ENCODE measurements around the gene KRTAP4-2. TPM values are rescaled to one million over a fixed set of nuclear protein-coding genes. Genes with fewer than 3 reads are reported as not detected.

The KRTAP4-2 gene
- total and polyA plus RNA-seq, 2 donors (not counting 3 experiments of a cell fraction or from before 2014, with no cell fraction given) = not detected

DNA sequence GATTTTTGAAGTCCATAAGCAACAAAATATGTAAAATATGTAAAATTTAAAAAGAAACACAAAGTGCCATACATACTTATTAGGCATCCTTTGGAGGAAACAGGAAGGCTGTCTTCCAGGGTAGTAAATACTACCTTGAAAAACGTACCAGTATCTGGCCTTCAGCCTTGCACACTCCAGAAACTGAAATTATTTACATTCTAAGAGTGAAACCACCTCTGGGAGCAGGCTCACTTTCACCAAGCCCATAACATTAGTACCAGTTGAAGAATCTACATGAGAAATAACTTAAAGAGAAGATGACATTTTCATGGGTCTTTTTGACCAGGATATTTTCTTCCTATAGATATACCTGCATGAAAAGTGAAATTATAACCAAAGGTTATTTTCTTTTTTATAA is 18.0 kb upstream of the KRTAP4-2 start:
- Histone ChIP-seq H3K27me3 (ENCODE audit: control insufficient read depth in 2 of 2, insufficient read depth in 2 of 2, low read length in 2 of 2) (no peaks in the 10 kb centered on the region), H3K9ac (replicated peaks; ENCODE audit: extremely low read depth, insufficient read depth, low read length) (no peak overlapping the region), H4K20me1 (replicated peaks; ENCODE audit: control insufficient read depth, extremely low read depth, insufficient read depth, low read length) (no peaks in the 10 kb centered on the region), H3K9me1 (replicated peaks; ENCODE audit: control insufficient read depth, extremely low read depth, insufficient read depth, low read length) (no peaks in the 10 kb centered on the region), H3K4me3 (replicated peaks in 1 of 3; ENCODE audit: insufficient read depth in 1 of 3, low read depth in 1 of 3, low read length in 3 of 3) (no peak overlapping the region), H3K27ac (ENCODE audit: insufficient read depth, low read depth, low read length) (no peak overlapping the region), H3K9me3 (replicated peaks; ENCODE audit: control insufficient read depth, insufficient read depth, low read length) (no peaks in the 10 kb centered on the region), H3K36me3 (ENCODE audit: control insufficient read depth in 2 of 2, extremely low read depth in 1 of 2, insufficient read depth in 2 of 2, low read length in 2 of 2) (no peaks in the 10 kb centered on the region), H2AFZ (ENCODE audit: low read depth, low read length) (no peak overlapping the region), H3K79me2 (ENCODE audit: control insufficient read depth, insufficient read depth, low read length) (no peaks in the 10 kb centered on the region), H3K4me1 (ENCODE audit: control insufficient read depth, extremely low read depth, insufficient read depth, low read length) (no peaks in the 10 kb centered on the region), H3K4me2 (ENCODE audit: insufficient read depth, low read length) (no peak overlapping the region)
- intact Hi-C loops (cut with micrococcal nuclease) = no loop called here
- CTCF ChIA-PET = no interaction called here
- FAIRE-seq = no peak
- no peak for DNase-seq (ENCODE audit: low read depth, low spot score)
- POLR2A ChIA-PET = no interaction called here
- TF ChIP-seq, protein P1, sequence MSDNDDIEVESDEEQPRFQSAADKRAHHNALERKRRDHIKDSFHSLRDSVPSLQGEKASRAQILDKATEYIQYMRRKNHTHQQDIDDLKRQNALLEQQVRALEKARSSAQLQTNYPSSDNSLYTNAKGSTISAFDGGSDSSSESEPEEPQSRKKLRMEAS (IDR thresholded peaks at IDR 0.05; ENCODE audit: insufficient read depth, insufficient read length) = no peak
- TF ChIP-seq POLR2A (IDR thresholded peaks at IDR 0.05; ENCODE audit: low read depth, low read length) (no peak), POLR2AphosphoS5 (IDR thresholded peaks at IDR 0.05; ENCODE audit: insufficient read depth, low read depth, low read length) (no peak), FOS (IDR thresholded peaks at IDR 0.05; ENCODE audit: borderline replicate concordance, insufficient read depth, low read length) (no peak), JUN (IDR thresholded peaks at IDR 0.05; ENCODE audit: borderline replicate concordance, insufficient read depth, insufficient read length, low read depth) (no peak), EZH2 (IDR thresholded peaks at IDR 0.05; ENCODE audit: borderline replicate concordance, low read depth, low read length, severe bottlenecking) (no peak), MYC (IDR thresholded peaks at IDR 0.05; ENCODE audit: low read depth, low read length) (no peak), GATA2 (IDR thresholded peaks at IDR 0.05; ENCODE audit: insufficient read depth, insufficient read length, low read depth, low read length) (no peak)
- TF ChIP-seq, protein P2, sequence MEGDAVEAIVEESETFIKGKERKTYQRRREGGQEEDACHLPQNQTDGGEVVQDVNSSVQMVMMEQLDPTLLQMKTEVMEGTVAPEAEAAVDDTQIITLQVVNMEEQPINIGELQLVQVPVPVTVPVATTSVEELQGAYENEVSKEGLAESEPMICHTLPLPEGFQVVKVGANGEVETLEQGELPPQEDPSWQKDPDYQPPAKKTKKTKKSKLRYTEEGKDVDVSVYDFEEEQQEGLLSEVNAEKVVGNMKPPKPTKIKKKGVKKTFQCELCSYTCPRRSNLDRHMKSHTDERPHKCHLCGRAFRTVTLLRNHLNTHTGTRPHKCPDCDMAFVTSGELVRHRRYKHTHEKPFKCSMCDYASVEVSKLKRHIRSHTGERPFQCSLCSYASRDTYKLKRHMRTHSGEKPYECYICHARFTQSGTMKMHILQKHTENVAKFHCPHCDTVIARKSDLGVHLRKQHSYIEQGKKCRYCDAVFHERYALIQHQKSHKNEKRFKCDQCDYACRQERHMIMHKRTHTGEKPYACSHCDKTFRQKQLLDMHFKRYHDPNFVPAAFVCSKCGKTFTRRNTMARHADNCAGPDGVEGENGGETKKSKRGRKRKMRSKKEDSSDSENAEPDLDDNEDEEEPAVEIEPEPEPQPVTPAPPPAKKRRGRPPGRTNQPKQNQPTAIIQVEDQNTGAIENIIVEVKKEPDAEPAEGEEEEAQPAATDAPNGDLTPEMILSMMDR (IDR thresholded peaks at IDR 0.05; ENCODE audit: extremely low read depth in 1 of 2, insufficient read depth in 1 of 2, low read depth in 1 of 2, low read length in 2 of 2) = no peak
- dilution Hi-C loops (cut with MboI; ENCODE audit: extremely low pct_ligation_motif_present, low sequenced_read_pairs) = no loop called here
- BruUV-seq (replicated peaks) = no TSS peak
